GM18520 (cell line): ENCODE results near the gene C5orf15.

Experiments used
- ATAC-seq: cut with Tn5 transposase; IDR thresholded peaks from one replicate; pipeline ENCODE4 v1.9.1; 2021; ENCODE audit not compliant: unreplicated experiment

The C5orf15 gene

GRCh38 chr5:133925866-133926488 is 42.4 kb downstream of the C5orf15 start:
- ATAC-seq = no peak

DNA sequence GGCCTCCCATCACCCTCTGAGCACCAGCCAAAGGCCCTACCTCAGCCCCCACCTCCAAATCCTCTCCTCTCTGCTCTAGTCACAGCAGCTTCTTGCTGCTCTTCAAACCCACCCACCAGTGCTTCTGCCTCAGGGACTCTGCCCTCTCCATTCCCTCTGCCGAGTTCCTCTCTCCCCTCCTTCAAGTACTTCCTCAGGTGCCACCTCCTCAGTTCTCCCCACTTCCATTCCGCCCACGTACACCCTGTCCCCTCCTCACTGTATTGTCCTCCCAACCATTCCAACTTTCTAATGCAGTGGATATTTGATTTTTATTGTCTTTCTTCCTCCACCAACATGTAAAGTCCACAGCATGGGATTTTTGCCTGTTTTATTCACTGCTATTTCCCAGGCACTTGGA is 43.2 kb downstream of the C5orf15 start:
- no peak for ATAC-seq

GRCh38 chr5:133924221-133924920 is 44.1 kb downstream of the C5orf15 start:
- ATAC-seq = no peak

- no peak for ATAC-seq
These were observed 46.4 kb downstream of the C5orf15 start for GRCh38 chr5:133921979-133922378.

GRCh38 chr5:133921069-133921468 is 47.4 kb downstream of the C5orf15 start:
- no peak for ATAC-seq

DNA sequence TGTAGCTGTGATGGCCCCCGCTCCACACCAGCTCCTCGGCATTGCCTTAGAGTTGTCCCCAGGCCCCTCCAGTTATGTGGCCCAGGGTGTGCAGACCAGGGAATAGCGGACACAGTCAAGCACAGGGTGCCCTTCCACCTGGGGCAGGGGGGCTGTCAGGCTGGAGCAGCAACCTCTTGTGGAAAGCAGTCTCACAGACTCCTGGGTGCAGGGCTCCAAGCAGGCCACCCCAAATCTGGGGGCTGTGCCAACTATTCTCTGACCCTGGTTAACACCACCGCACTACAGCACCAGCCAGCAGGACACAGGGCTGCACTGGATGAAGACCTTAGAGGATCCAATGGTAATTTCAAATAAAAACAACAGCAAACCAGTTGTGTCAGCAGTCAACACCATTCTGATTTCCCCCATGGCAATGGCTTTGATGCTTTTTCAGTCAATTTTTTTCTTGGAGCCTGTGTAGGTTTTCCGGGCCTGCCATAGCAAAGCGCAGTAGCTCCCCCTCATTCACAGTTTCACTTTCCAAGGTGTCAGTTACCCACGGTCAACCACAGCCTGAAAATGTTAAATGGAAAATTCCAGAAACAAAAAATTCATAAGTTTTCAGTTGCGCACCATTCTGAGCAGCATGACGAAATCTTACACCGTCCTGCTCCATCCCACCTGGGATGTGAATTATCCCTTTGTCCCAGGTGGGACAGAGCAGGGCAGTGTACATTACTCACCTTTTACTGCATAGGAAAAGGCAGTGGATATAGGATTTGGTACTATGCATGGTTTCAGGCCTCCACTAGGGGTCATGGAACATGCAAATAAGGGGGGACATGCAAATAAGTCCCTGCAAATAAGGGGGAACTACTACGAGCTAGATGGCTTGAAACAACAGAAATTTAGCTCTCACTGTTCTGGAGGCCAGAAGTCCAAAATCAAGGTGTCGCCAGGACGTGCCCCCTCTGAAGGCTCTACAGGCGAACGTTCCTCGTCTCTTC is 49.0 kb downstream of the C5orf15 start:
- no peak for ATAC-seq

DNA sequence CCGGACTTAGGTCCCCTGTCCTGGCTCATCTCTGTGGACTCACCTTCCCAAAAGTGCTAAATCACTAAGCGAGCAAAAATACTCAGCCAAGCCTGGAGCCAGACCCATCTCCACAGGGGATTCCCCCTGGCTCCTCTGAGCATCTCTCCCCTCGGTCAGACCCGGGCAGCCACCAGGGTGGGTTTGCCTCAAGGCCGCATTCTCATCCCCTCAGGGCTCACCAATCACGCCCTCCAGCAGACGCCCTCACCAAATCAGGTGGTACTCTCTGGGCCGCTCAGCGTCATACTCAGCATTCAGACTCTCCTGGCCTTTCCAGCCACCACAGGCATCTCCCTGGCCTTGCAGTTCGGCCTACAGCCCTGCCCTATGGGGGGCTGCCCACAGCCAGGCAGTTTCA is 49.7 kb downstream of the C5orf15 start:
- no peak for ATAC-seq

DNA sequence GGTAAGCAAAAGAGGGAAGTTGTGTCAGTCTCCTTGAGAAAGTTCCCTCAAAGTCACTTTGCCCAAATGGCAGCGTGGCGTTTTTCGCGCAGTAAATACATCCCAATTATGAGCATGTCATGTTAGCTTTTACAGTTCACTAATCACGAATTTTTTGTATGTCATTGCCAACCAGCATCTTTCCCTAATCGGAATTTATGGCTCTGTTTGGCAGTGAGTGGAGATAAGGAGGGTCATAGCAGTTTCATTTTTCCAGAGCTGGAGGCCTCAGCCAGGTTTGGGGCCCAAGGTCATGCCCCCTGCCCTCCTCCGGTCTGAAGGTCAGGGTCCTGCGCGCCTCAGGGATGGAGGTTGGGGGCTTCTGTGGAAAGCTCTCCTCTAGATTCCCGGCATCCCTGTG is 50.1 kb downstream of the C5orf15 start:
- no peak for ATAC-seq

- no peak for ATAC-seq
These were observed 50.6 kb downstream of the C5orf15 start for GRCh38 chr5:133917785-133918184.

- no peak for ATAC-seq
These were observed 51.5 kb downstream of the C5orf15 start for GRCh38 chr5:133916914-133917313.

DNA sequence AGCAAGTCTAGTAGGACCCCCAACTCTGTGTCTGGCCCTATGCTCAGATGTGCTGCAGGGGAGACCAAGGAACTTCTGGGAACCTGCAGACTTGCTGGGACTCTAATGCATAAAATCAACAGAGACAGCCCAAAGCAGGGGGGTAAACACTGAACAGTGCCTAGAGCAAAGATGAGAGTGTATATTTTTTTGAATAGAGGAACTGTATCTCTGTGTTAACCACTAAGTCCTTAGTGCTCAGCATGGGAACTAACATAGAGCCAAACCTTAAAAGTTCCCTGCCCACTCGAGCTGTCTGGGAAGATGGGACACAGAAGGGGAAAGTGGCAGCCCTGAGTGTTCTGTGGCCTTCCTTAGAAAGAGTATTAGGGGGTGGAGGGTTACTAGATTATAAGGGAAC is 51.9 kb downstream of the C5orf15 start:
- ATAC-seq = no peak

- ATAC-seq = no peak
These were observed 54.0 kb downstream of the C5orf15 start for GRCh38 chr5:133914434-133914833.

GRCh38 chr5:133913413-133914155 is 54.8 kb downstream of the C5orf15 start:
- no peak for ATAC-seq

- ATAC-seq = no peak
These were observed 55.5 kb downstream of the C5orf15 start for GRCh38 chr5:133912951-133913350.

DNA sequence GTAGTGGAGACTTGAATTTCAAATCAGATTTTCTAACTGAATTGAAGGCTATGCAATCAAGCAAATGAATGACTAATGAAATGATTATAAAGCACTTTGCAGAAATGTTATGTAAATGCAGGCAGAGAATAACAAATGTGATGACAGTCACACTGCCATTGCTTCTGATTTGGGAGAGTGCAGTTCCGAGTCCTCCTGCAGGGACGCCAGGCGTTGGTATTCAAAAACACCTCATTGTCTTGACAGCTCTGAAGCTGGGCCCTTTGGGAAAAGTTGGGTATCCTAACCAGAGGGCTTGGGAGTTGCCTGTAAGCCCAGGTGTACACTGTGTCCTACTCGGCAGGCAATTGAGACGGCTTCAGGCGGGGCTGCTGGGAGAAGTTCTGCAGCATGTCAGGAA is 57.9 kb downstream of the C5orf15 start:
- no peak for ATAC-seq

GRCh38 chr5:133909603-133910002 is 58.8 kb downstream of the C5orf15 start:
- ATAC-seq = no peak

- no peak for ATAC-seq
These were observed 61.4 kb downstream of the C5orf15 start for GRCh38 chr5:133907075-133907474.

GRCh38 chr5:133906303-133906702 is 62.1 kb downstream of the C5orf15 start:
- ATAC-seq = no peak
